Measurements from ENCODE around the gene ALG12.

Gene ALG12

GRCh38 chr22:49917974-49918910 lies at the start of gene ALG12, which contains the start of gene CRELD2:
TSS of gene ALG12 (minus strand) at chr22:49918438. CDS start at chr22:49913765, 4,673 bp downstream.
TSS of gene CRELD2 (plus strand) at chr22:49918634. CDS start at chr22:49918770, 136 bp downstream.
- peak; percentile 28 to 57 for DNase-seq

GRCh38 chr22:49967706-49968208 lies 49.5 kb upstream of the ALG12 start:
- no peak for DNase-seq

DNA sequence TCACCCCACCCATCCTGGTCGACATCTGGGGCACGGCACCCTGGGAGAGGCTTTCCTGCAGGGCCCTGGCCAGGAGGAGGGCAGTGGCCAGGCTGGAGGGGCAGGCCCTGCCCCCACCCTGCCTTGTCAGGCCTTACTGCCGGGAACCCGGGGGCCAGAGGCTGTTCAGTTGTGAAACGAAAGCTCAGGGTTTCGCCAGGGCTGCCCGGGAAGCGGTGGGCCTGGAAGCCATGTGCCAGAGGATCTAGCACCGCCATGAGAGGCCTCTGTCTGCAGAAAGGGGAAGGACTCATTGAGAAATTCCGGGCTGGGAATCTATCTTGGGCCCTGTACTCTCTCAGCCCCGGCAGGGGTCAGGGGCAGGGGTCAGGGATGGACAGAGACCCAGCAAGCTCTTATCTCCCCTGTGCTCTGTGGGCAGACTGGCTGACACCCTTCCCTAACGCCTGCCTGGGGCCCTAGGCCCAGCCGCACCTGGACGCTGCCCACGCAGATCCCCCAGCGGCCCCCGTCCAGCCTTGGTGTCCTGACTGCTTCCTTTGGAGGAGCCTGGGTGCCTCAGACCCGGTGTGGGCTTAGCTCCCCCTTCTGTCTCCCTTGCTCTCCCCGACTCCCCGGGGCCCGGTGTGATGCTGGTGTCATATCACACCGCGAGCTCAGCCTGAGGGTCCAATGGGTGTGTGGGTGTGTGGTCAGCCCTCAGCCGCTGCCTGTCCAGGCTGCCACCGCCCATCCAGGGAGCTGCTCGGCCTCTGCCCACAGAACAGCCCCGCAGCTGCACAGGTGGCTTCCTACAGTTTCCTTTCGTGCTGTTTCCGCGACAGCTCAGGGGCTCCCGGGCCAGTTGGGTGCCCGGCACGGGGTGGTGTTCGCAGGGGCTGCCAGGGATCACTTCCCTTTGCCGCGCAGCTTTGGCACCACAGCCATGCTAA lies 48.8 kb upstream of the ALG12 start:
- no peak for DNase-seq

- no peak for DNase-seq
These were observed 48.0 kb upstream of the ALG12 start for GRCh38 chr22:49966041-49966773.

DNA sequence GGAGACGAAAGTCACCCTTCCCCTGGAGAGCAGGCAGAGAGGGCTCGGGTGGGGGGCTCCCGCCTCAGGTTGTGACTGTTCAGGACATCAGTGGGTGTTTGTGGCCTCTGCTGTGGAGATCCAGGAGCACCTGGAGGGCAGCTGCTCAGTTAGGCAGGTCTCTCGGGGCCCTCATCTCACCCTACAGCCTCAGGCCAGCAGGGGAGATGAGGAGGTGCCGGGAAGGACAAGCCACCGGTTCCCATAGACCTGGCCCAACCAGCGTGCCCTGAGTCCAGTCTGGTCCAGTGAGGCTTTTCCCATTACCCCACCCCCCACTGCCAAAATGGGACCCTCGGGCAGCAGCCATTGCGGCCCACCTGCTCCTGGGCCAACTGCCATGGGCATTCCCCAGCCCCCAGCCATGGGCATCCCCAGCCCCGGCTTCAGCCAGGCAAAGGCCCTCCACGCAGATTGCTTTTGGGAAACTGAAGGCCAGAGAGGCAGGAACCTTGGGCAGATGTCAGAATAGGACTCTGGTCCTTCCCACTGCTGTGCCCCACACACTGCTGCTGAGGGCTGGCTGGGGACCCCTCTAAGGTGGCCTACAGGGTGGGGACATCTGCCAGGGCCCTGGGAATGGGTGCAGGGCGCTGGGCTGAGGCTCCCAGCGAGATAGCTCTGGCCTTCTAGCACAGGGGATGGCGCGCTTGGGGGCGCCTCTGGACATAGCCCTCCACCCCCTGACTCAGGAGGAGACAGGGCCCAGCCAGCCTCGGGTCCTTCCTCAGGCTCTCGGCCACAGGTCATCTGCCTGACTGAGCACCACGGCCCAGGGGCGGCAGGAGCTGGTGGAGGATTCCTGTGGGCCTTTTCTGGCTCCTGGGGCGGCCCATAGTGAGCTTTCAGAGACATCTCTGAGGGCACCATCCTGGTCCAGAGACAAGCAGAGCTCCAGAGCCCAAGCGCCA lies 47.1 kb upstream of the ALG12 start:
- DNase-seq, result no peak

GRCh38 chr22:49964136-49965090 lies 46.2 kb upstream of the ALG12 start:
- DNase-seq, result no peak

DNA sequence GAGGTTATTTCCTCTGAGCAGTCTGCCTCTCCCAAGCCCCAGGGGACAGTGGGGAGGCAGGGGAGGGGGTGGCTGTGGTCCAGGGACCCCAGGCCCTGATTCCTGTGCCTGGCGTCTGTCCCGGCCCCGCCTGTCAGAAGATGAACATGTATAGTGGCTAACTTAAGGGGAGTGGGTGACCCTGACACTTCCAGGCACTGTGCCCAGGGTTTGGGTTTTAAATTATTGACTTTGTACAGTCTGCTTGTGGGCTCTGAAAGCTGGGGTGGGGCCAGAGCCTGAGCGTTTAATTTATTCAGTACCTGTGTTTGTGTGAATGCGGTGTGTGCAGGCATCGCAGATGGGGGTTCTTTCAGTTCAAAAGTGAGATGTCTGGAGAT lies 45.4 kb upstream of the ALG12 start:
- no peak for DNase-seq

DNA sequence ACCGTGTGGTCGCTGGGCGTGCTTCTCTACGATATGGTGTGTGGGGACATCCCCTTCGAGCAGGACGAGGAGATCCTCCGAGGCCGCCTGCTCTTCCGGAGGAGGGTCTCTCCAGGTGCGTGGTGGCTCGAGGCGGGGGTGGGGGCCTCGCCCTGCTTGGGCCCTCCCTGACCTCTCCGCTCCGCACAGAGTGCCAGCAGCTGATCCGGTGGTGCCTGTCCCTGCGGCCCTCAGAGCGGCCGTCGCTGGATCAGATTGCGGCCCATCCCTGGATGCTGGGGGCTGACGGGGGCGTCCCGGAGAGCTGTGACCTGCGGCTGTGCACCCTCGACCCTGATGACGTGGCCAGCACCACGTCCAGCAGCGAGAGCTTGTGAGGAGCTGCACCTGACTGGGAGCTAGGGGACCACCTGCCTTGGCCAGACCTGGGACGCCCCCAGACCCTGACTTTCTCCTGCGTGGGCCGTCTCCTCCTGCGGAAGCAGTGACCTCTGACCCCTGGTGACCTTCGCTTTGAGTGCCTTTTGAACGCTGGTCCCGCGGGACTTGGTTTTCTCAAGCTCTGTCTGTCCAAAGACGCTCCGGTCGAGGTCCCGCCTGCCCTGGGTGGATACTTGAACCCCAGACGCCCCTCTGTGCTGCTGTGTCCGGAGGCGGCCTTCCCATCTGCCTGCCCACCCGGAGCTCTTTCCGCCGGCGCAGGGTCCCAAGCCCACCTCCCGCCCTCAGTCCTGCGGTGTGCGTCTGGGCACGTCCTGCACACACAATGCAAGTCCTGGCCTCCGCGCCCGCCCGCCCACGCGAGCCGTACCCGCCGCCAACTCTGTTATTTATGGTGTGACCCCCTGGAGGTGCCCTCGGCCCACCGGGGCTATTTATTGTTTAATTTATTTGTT lies 44.8 kb upstream of the ALG12 start:
- DNase-seq, result no peak

GRCh38 chr22:49962012-49962750 lies 43.9 kb upstream of the ALG12 start:
- no peak for DNase-seq

DNA sequence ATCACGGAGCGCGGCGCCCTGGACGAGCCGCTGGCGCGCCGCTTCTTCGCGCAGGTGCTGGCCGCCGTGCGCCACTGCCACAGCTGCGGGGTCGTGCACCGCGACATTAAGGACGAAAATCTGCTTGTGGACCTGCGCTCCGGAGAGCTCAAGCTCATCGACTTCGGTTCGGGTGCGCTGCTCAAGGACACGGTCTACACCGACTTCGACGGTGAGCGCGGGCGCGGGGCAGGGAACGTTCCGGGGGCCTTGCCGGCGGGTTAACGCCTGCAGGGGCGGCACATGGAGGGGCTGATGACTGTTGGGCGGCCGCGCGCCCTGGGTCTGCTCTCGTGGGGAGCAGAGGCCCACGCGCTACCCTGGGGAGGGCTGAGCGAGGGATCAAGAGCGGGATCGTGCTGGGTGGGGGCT lies 43.4 kb upstream of the ALG12 start:
- DNase-seq, result no peak

GRCh38 chr22:49961005-49961600 lies 42.9 kb upstream of the ALG12 start:
- no peak for DNase-seq

DNA sequence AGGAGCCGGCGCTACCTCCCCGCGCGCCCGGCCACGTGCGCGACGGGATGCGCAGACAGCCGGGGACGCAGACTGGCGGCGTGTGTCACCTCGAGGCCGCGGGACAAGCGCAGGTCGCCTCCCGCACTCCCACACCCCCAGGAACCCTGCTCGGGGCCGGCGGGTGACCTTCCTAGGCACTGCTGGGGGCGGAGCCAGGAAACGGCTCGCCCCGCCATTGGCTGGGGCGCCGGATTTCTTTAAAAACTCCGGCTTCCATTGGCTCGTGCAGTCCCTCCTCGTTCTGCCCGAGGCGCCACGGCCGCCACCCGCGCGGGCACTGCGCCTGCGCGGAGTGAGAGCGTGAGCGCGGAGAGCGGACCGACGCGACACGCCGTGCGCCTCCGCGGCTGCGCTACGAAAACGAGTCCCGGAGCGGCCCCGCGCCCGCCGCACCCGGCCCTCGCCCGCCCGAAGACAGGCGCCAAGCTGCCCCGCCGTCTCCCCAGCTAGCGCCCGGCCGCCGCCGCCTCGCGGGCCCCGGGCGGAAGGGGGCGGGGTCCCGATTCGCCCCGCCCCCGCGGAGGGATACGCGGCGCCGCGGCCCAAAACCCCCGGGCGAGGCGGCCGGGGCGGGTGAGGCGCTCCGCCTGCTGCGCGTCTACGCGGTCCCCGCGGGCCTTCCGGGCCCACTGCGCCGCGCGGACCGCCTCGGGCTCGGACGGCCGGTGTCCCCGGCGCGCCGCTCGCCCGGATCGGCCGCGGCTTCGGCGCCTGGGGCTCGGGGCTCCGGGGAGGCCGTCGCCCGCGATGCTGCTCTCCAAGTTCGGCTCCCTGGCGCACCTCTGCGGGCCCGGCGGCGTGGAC lies 42.1 kb upstream of the ALG12 start, which contains the start of gene PIM3:
Gene PIM3 (plus strand): TSS at position 614 of the 846 bp plus-strand sequence. CDS start 176 bp downstream, at position 790.
- DNase-seq, result peak; percentile 46 to 51

- DNase-seq, result no peak
These were observed 41.5 kb upstream of the ALG12 start for GRCh38 chr22:49959782-49960158.

DNA sequence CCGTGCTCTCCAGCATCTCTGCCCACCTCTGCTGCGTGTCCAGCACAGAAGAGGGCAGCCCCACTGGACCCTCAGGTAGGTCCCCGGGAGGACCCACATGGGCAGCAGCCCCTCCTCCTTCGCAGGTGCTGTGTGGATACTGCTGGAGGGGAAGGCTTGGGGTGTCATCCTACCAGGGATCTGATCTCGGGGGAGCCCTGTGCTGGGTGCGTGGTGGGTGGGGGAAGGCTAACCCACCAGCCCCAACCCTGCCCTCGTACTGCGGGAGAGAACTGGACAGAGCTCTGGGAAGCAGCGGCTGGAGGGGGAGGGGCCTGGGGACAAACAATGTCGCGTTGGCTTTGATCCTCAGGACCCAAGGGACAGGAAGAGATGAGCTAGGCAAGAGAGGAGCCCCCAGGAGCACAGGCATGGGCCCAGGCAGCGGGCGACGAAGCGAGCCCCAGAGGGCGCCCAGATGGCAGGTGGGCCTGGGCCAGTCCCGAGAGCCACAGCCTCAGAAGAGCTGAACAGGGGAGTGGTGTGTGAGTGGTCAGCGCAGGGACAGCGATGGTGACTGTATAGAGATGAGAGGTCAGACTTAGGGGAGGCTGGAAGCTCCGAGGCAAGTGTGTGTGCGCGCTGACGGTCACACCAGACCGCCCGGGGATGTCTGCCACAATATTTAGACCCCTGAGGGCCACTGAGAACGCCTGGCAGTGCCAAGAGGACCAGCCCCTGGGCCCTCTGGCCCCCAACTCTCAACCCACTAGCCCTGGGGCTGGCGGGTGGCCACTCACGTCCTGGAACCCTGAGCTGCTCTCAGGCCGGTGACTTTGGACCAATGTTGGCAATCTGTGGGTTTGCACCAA lies 40.9 kb upstream of the ALG12 start:
- DNase-seq, result no peak

- DNase-seq, result no peak
These were observed 40.2 kb upstream of the ALG12 start for GRCh38 chr22:49958366-49958921.

Data from NCI-H187 (cell line).